Ishikawa (cell line): ENCODE data around the gene PLCB4.

Experiments used
- CEBPB ChIP-seq: IDR thresholded peaks from 2 replicates; pipeline ENCODE4 v1.6.1; 2012
- CREB1 ChIP-seq: IDR thresholded peaks from 2 replicates; pipeline ENCODE4 v1.6.1; 2012; ENCODE audit warnings: low read depth
- EGR1 ChIP-seq: IDR thresholded peaks from 2 replicates; pipeline ENCODE4 v1.6.1; 2012
- EP300 ChIP-seq: IDR thresholded peaks from 2 replicates; pipeline ENCODE4 v1.6.1; 2012; ENCODE audit warnings: borderline replicate concordance
- FOXM1 ChIP-seq: IDR thresholded peaks from 2 replicates; pipeline ENCODE4 v1.6.1; 2012; ENCODE audit warnings: low read depth, borderline replicate concordance
- MAX ChIP-seq: IDR thresholded peaks from 2 replicates; pipeline ENCODE4 v1.6.1; 2012
- NFIC ChIP-seq: IDR thresholded peaks from 2 replicates; pipeline ENCODE4 v1.6.1; 2012
- RAD21 ChIP-seq: IDR thresholded peaks from 2 replicates; pipeline ENCODE4 v1.6.1; 2012; ENCODE audit warnings: low read depth
- REST ChIP-seq: IDR thresholded peaks from 2 replicates; pipeline ENCODE4 v1.6.1; 2012; ENCODE audit warnings: low read depth, mild to moderate bottlenecking
- TAF1 ChIP-seq: IDR thresholded peaks from 2 replicates; pipeline ENCODE4 v1.6.1; 2012; ENCODE audit warnings: low read depth, mild to moderate bottlenecking
- TCF12 ChIP-seq: IDR thresholded peaks from 2 replicates; pipeline ENCODE4 v1.6.1; 2012; ENCODE audit warnings: low read depth
- TEAD4 ChIP-seq: IDR thresholded peaks from 2 replicates; pipeline ENCODE4 v1.6.1; 2012
- USF1 ChIP-seq: IDR thresholded peaks from 2 replicates; pipeline ENCODE4 v1.6.1; 2012
- YY1 ChIP-seq: IDR thresholded peaks from 2 replicates; pipeline ENCODE4 v1.6.1; 2012; ENCODE audit warnings: low read depth
- ZBTB7A ChIP-seq: IDR thresholded peaks from 2 replicates; pipeline ENCODE4 v1.6.1; 2012; ENCODE audit warnings: low read depth

PLCB4 gene

GRCh38 chr20:9236458-9236857, 167.6 kb downstream of the PLCB4 start:
- TF ChIP-seq REST: no peak
- no peak for TF ChIP-seq TEAD4
- no peak for TF ChIP-seq EP300
- no peak for TF ChIP-seq FOXM1
- TF ChIP-seq TAF1: no peak
- no peak for TF ChIP-seq TCF12
- TF ChIP-seq EGR1: no peak
- TF ChIP-seq ZBTB7A: no peak
- no peak for TF ChIP-seq YY1

- peak; percentile 92 for TF ChIP-seq EP300
- no peak for TF ChIP-seq REST
- TF ChIP-seq TCF12: peak; percentile 84
- peak; percentile 82 for TF ChIP-seq TEAD4
- no peak for TF ChIP-seq TAF1
- TF ChIP-seq FOXM1: peak; percentile 86
- peak; percentile 34; the same call in 1 of the 2 replicates for TF ChIP-seq MAX
- no peak for TF ChIP-seq CREB1
- TF ChIP-seq EGR1: no peak
- TF ChIP-seq YY1: no peak
- peak; percentile 96 for TF ChIP-seq NFIC
Observed at GRCh38 chr20:9241232-9241692, 172.4 kb downstream of the PLCB4 start.

- TF ChIP-seq EP300 (no peak), FOXM1 (peak; percentile 11), REST (no peak), USF1 (no peak)
Observed at GRCh38 chr20:9241721-9242427, 173.0 kb downstream of the PLCB4 start.

GRCh38 chr20:9243986-9244385, 175.1 kb downstream of the PLCB4 start:
- no peak for TF ChIP-seq FOXM1
- TF ChIP-seq CREB1: no peak
- no peak for TF ChIP-seq EGR1
- TF ChIP-seq RAD21: no peak
- TF ChIP-seq USF1: no peak
- TF ChIP-seq ZBTB7A: no peak
- TF ChIP-seq NFIC: no peak
- TF ChIP-seq YY1: no peak
- no peak for TF ChIP-seq MAX
- TF ChIP-seq REST: no peak
- TF ChIP-seq TCF12: no peak
- TF ChIP-seq CEBPB: no peak
- no peak for TF ChIP-seq EP300
- TF ChIP-seq TEAD4: no peak
- TF ChIP-seq TAF1: no peak
